Kidney (tissue), 14 donors: ENCODE results near the gene CD48. TPM values are rescaled to one million over a fixed set of nuclear protein-coding genes. Genes with fewer than 3 reads are reported as not detected.
A peak's percentile ranks its signal among the peaks of the same experiment; 100 is the strongest.

Source experiments
- DNase-seq, 5 donors: peaks; one replicate each; pipeline ENCODE4 v3.0.0-alpha.2; 2013 to 2020
- FAIRE-seq: peaks from 2 replicates; lab custom pipeline; 2012; peaks lifted over from hg19 to GRCh38; lab: Jason Lieb, UNC
- H3K27ac ChIP-seq, 2 donors: one replicate each; pipeline ENCODE4 v1.7.0; 2013; ENCODE audit warnings: low read depth in 2 of 2, low read length in 2 of 2, inconsistent platforms in 1 of 2
- H3K27me3 ChIP-seq: one replicate; pipeline ENCODE4 v1.7.1; 2013; ENCODE audit warnings: low read length, inconsistent platforms; ENCODE audit not compliant: control insufficient read depth, insufficient read depth
- H3K36me3 ChIP-seq, 3 donors: one replicate each; pipeline versions ENCODE4 v1.7.0 to v1.7.1; 2013; ENCODE audit warnings: low read length in 3 of 3, control low read depth in 1 of 3, inconsistent platforms in 1 of 3; ENCODE audit not compliant: insufficient read depth in 3 of 3, control insufficient read depth in 2 of 3
- H3K4me1 ChIP-seq, 3 donors: one replicate each; pipeline versions ENCODE4 v1.7.0 to v1.7.1; 2013; ENCODE audit warnings: low read length in 3 of 3, inconsistent platforms in 1 of 3, low read depth in 1 of 3; ENCODE audit not compliant: control insufficient read depth in 2 of 3, insufficient read depth in 2 of 3
- H3K4me3 ChIP-seq, 3 donors: one replicate each; pipeline versions ENCODE4 v1.7.0 to v1.8.1; 2013; ENCODE audit warnings: low read length in 3 of 3, control low read depth in 1 of 3, inconsistent platforms in 1 of 3
- H3K9ac ChIP-seq, 3 donors: one replicate each; pipeline versions ENCODE4 v1.7.0 to v1.7.1; 2013; ENCODE audit warnings: low read length in 3 of 3, control low read depth in 1 of 3, inconsistent platforms in 1 of 3
- H3K9me3 ChIP-seq, 3 donors: one replicate each; pipeline versions ENCODE4 v1.7.0 to v1.7.1; 2013; ENCODE audit warnings: low read length in 3 of 3, control low read depth in 1 of 3, inconsistent platforms in 1 of 3; ENCODE audit not compliant: control insufficient read depth in 2 of 3, insufficient read depth in 1 of 3
- intact Hi-C: fragments of 100-400 bp; cut with DNase I; formaldehyde crosslinking; loops from one replicate; pipeline ENCODE4 v1.11.1; 2022
- polyA plus RNA-seq: library from polyadenylated mRNA; stranded (reverse); fragments of 350-450 nt; fragmentation: Illumina TruSeq; extraction: RNeasy Lipid Tissue Mini Kit (QIAGEN cat#74804); gene quantifications from one replicate; pipeline ENCODE4 v1.2.3, GENCODE V29; 2014; ENCODE audit warnings: low read depth, low replicate concordance; ENCODE audit not compliant: insufficient read depth
- total RNA-seq: library from RNA; stranded (reverse); fragmentation: NEBNext Ultra II Directional; extraction: Animal tissue kit (Norgen Biotek cat#: 25700); gene quantifications from one replicate; pipeline ENCODE4 v1.2.1, GENCODE V29; 2021
- TF ChIP-seq, protein P1 (sequence below): IDR thresholded peaks from 3 replicates; pipeline ENCODE4 v1.5.1; 2012; ENCODE audit warnings: mild to moderate bottlenecking, moderate library complexity, borderline replicate concordance; ENCODE audit not compliant: insufficient read depth; ENCODE audit errors: extremely low read depth
- donor health status: control.
- donor health status: control.
- donor health status: control.
- donor health status: control.
- donor health status: control.
- donor health status: DM: yes; HTN: yes; CAD: no.
- donor health status: Normal renal cell carcinoma (clear cell type).

Gene CD48
- total and polyA plus RNA-seq, 2 donors from 2014 or later = 3.2 to 20.5 TPM

DNA sequence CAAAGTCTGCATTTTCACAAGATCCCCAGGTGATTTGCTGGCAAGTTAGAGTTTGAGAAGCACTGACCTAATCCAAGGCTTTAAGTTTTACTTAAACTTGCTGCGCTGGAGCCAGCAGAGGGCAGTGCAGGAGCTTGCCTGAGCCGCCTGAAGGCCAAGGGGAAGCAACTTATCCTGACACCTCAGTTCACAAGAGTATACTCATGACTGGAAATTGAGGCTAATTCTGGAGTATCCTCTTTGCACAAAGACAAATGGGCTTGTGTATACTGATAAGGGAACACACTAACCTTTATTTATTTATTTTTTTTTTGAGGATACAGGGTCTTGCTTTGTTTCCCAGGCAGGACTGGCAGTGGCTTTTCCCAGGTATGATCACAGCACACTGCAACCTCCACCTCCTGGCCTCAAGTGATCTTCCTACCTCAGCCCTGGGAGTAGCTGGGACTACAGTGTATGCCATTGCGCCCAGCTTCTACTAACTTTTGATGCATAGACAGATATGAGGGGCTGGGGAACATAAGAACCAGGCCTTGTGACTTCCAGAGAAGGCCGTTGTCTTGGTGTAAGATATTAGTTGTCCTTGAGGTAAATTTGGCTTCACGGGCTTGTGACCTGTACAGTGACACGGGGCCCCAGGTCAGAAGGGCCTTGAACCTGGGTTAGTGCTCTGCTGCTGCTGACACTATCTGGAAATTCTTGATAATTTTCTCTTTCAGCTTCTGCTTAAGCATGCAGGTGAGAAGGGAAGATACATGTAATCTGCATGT, 35.8 kb downstream of the CD48 start:
- FAIRE-seq = no peak

DNA sequence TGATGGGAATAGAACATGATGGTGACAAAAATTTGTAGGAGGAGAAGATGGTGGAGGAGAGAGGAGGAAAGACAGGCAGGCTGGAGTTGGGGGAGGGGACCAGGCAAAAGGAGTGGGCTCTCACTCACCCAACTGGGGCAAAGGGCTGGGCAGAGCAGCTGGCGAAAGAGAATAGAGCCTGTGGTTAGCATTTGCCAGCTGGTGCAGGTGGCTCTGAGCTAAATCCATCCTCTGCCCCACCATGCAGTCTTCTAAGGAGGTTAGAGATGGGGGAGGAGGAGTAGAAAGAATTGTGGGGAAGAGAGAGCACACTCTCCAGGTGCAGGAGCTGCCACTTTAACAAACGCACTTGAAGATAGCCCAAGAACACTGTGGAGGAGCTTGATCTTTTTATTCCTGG, 37.2 kb downstream of the CD48 start:
- H3K9me3 ChIP-seq = no peaks in the 10 kb centered on the region
- FAIRE-seq = no peak
- H3K9ac ChIP-seq = no peak overlapping the region
- no peaks in the 10 kb centered on the region for H3K4me1 ChIP-seq
- DNase-seq = no peak
- H3K27ac ChIP-seq = no peak overlapping the region
- H3K36me3 ChIP-seq = no peaks in the 10 kb centered on the region
- TF ChIP-seq, protein P1, sequence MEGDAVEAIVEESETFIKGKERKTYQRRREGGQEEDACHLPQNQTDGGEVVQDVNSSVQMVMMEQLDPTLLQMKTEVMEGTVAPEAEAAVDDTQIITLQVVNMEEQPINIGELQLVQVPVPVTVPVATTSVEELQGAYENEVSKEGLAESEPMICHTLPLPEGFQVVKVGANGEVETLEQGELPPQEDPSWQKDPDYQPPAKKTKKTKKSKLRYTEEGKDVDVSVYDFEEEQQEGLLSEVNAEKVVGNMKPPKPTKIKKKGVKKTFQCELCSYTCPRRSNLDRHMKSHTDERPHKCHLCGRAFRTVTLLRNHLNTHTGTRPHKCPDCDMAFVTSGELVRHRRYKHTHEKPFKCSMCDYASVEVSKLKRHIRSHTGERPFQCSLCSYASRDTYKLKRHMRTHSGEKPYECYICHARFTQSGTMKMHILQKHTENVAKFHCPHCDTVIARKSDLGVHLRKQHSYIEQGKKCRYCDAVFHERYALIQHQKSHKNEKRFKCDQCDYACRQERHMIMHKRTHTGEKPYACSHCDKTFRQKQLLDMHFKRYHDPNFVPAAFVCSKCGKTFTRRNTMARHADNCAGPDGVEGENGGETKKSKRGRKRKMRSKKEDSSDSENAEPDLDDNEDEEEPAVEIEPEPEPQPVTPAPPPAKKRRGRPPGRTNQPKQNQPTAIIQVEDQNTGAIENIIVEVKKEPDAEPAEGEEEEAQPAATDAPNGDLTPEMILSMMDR = no peak
- H3K27me3 ChIP-seq = no peaks in the 10 kb centered on the region
- H3K4me3 ChIP-seq = no peak overlapping the region
- intact Hi-C loops = no loop called here

More for the DNA sequence above, 35.8 kb downstream of the CD48 start:
- Histone ChIP-seq H3K9me3 (no peaks in the 10 kb centered on the region), H3K4me1 (no peaks in the 10 kb centered on the region), H3K9ac (no peak overlapping the region), H3K36me3 (no peaks in the 10 kb centered on the region), H3K27me3 (no peaks in the 10 kb centered on the region), H3K4me3 (no peak overlapping the region), H3K27ac (no peak overlapping the region)
- DNase-seq = peak; percentile 52 to 85 (median 61)
- intact Hi-C loops = no loop called here
- TF ChIP-seq, protein P1 = peak; percentile 60

- DNase-seq = no peak
- intact Hi-C loops = no loop called here
- no peak overlapping the region for H3K4me3 ChIP-seq
- H3K9me3 ChIP-seq = no peaks in the 10 kb centered on the region
- TF ChIP-seq, protein P1 = no peak
- H3K36me3 ChIP-seq = no peaks in the 10 kb centered on the region
- no peak overlapping the region for H3K9ac ChIP-seq
- FAIRE-seq = no peak
- H3K27ac ChIP-seq = no peak overlapping the region
- no peaks in the 10 kb centered on the region for H3K4me1 ChIP-seq
- no peaks in the 10 kb centered on the region for H3K27me3 ChIP-seq
These were observed 38.6 kb downstream of the CD48 start for GRCh38 chr1:160672789-160673695.
